GM23338 (cell line): ENCODE measurements around the gene WDR20. TPM values are rescaled to one million over a fixed set of nuclear protein-coding genes. Genes with fewer than 3 reads are reported as not detected.

Experiments
- ATAC-seq: fragments of 200-7000 bp; cut with Tn5 transposase; 3 replicates; pipeline ENCODE4 v1.9.1; 2020
- DNase-seq: peaks from one replicate; pipeline ENCODE4 v3.0.0-alpha.2; 2015; ENCODE audit warnings: low spot score
- H2AFZ ChIP-seq: fragments of 200-600 bp; sonication (generic); 2 replicates; pipeline ENCODE4 v1.8.0; 2016; ENCODE audit warnings: antibody characterized with exemption, mild to moderate bottlenecking, moderate library complexity
- H3F3A ChIP-seq: fragments of 200-600 bp; sonication (generic); replicated peaks from 2 replicates; pipeline ENCODE4 v1.8.0; 2017; ENCODE audit warnings: antibody characterized with exemption, mixed run types, low read depth
- H3K27ac ChIP-seq: fragments of 200-600 bp; sonication (generic); 2 replicates; pipeline ENCODE4 v1.6.1; 2016; ENCODE audit warnings: low read depth
- H3K27me3 ChIP-seq: fragments of 200-600 bp; sonication (generic); 2 replicates; pipeline ENCODE4 v1.8.0; 2016; ENCODE audit warnings: mild to moderate bottlenecking, mixed run types, moderate library complexity; ENCODE audit not compliant: insufficient read depth
- H3K36me3 ChIP-seq: fragments of 200-600 bp; sonication (generic); 2 replicates; pipeline ENCODE4 v1.8.0; 2016; ENCODE audit warnings: mild to moderate bottlenecking; ENCODE audit not compliant: insufficient read depth
- H3K4me1 ChIP-seq: fragments of 200-600 bp; sonication (generic); 2 replicates; pipeline ENCODE4 v1.8.0; 2016; ENCODE audit warnings: mild to moderate bottlenecking, moderate library complexity; ENCODE audit not compliant: insufficient read depth
- H3K4me2 ChIP-seq: fragments of 200-600 bp; sonication (generic); 2 replicates; pipeline ENCODE4 v1.7.1; 2017; ENCODE audit warnings: mixed run types
- H3K4me3 ChIP-seq: fragments of 200-600 bp; sonication (generic); 2 replicates; pipeline ENCODE4 v1.6.1; 2016; ENCODE audit warnings: mixed run types
- H3K79me2 ChIP-seq: fragments of 200-600 bp; sonication (generic); replicated peaks from 2 replicates; pipeline ENCODE4 v1.8.0; 2017; ENCODE audit warnings: mild to moderate bottlenecking; ENCODE audit not compliant: insufficient read depth
- H3K9me2 ChIP-seq: fragments of 200-600 bp; sonication (generic); 2 replicates; pipeline ENCODE4 v1.8.0; 2017; ENCODE audit not compliant: insufficient read depth
- H4K20me1 ChIP-seq: fragments of 200-600 bp; sonication (generic); replicated peaks from 2 replicates; pipeline ENCODE4 v1.8.0; 2017; ENCODE audit warnings: mild to moderate bottlenecking; ENCODE audit not compliant: insufficient read depth
- H3K27ac Mint-ChIP-seq: 2 replicates; pipeline ENCODE4 v1.8.0; 2020; ENCODE audit warnings: inconsistent platforms, mild to moderate bottlenecking, moderate library complexity, mixed read lengths
- H3K27me3 Mint-ChIP-seq: 3 replicates; pipeline ENCODE4 v1.8.0; 2022; ENCODE audit warnings: low read depth, mild to moderate bottlenecking, moderate library complexity, mixed read lengths, inconsistent platforms; ENCODE audit not compliant: insufficient read depth, poor library complexity
- H3K36me3 Mint-ChIP-seq: 3 replicates; pipeline ENCODE4 v1.8.0; 2021; ENCODE audit warnings: low read depth, mild to moderate bottlenecking, inconsistent platforms, moderate library complexity, mixed read lengths
- H3K4me1 Mint-ChIP-seq: 3 replicates; pipeline ENCODE4 v1.8.0; 2020; ENCODE audit warnings: mild to moderate bottlenecking, inconsistent platforms, mixed read lengths
- H3K4me3 Mint-ChIP-seq: 3 replicates; pipeline ENCODE4 v1.8.0; 2021; ENCODE audit warnings: moderate library complexity, mild to moderate bottlenecking, inconsistent platforms, mixed read lengths
- H3K9me3 Mint-ChIP-seq: 3 replicates; pipeline ENCODE4 v1.8.0; 2020; ENCODE audit warnings: moderate library complexity, mild to moderate bottlenecking, inconsistent platforms, mixed read lengths
- CREB1 ChIP-seq: fragments of 250-450 bp; sonication (Bioruptor Pico); IDR thresholded peaks from 2 replicates; pipeline ENCODE4 v1.5.0; 2020; ENCODE audit warnings: low read depth, mild to moderate bottlenecking, moderate library complexity
- CTCF ChIP-seq, 2 experiments: fragments of 200-600 bp in 1 of 2; sonication (generic) in 1 of 2; conservative IDR thresholded peaks; 2 replicates each; pipeline versions ENCODE4 v1.5.1 to v1.6.1; 2016 to 2017; ENCODE audit warnings: antibody characterized with exemption in 2 of 2, low read depth in 2 of 2, mild to moderate bottlenecking in 2 of 2, moderate library complexity in 1 of 2
- EZH2phosphoT487 ChIP-seq: fragments of 200-600 bp; sonication (generic); IDR thresholded peaks from one replicate; pipeline ENCODE4 v1.8.1; 2018; ENCODE audit warnings: antibody characterized with exemption; ENCODE audit not compliant: unreplicated experiment
- JUNB ChIP-seq: IDR thresholded peaks from one replicate; pipeline ENCODE4 v1.6.1; 2016; ENCODE audit warnings: antibody characterized with exemption; ENCODE audit not compliant: unreplicated experiment
- NANOG ChIP-seq: IDR thresholded peaks from 2 replicates; pipeline ENCODE4 v1.6.1; 2016; ENCODE audit warnings: antibody characterized with exemption, borderline replicate concordance
- REST ChIP-seq: IDR thresholded peaks from one replicate; pipeline ENCODE4 v1.6.1; 2018; ENCODE audit warnings: antibody characterized with exemption; ENCODE audit not compliant: unreplicated experiment
- ZNF114 ChIP-seq: fragments of 250-450 bp; sonication (Bioruptor Pico); IDR thresholded peaks from 2 replicates; pipeline ENCODE4 v1.5.0; 2020; ENCODE audit warnings: mild to moderate bottlenecking, moderate library complexity
- polyA plus RNA-seq: library from polyadenylated mRNA; unstranded; fragments of >200 nt; fragmentation: Nextera tagmentation; extraction: Ambion mirVana; gene quantifications from 2 replicates; pipeline ENCODE4 v1.2.1, GENCODE V29; 2016
- total RNA-seq: library from RNA; depleted of rRNA; stranded (reverse); fragments of >200 nt; shearing (Covaris generic); gene quantifications from 2 replicates; pipeline ENCODE4 v1.2.3, GENCODE V29; 2014

The WDR20 gene
- total and polyA plus RNA-seq, 2 experiments from 2014 or later: 17.9 to 21.0 TPM

- peak overlapping the region; percentile 89 for H3K27ac Mint-ChIP-seq
- peak overlapping the region; percentile 89 for H3K4me2 ChIP-seq
- no peak for ATAC-seq
Measured at GRCh38 chr14:102138535-102138934, 1.2 kb upstream of the WDR20 start.

More at GRCh38 chr14:102138535-102138934, 1.2 kb upstream of the WDR20 start:
- Histone ChIP-seq H3K27me3 (no peaks in the 10 kb centered on the region), H2AFZ (peak overlapping the region; percentile 39; the same call in 1 of the 2 replicates), H3K4me3 (peak overlapping the region; percentile 65), H3F3A (peaks cover 6% of the 10 kb centered on the region; the same call in 1 of the 2 replicates), H3K4me1 (peaks cover 29% of the 10 kb centered on the region), H3K9me2 (no peaks in the 10 kb centered on the region), H4K20me1 (peaks cover 17% of the 10 kb centered on the region), H3K27ac (peak overlapping the region; percentile 82; the same call in 1 of the 2 replicates), H3K36me3 (no peaks in the 10 kb centered on the region), H3K79me2 (peaks cover 61% of the 10 kb centered on the region)
- Mint-ChIP-seq H3K4me3 (peak overlapping the region; percentile 95), H3K36me3 (peaks cover 16% of the 10 kb centered on the region), H3K27me3 (peaks cover 10% of the 10 kb centered on the region), H3K4me1 (peaks cover 26% of the 10 kb centered on the region), H3K9me3 (no peaks in the 10 kb centered on the region)
- TF ChIP-seq REST: no peak
- TF ChIP-seq CTCF (conservative IDR thresholded peaks at IDR 0.05; ENCODE audit: low read depth in 2 of 2): no peak
- TF ChIP-seq ZNF114: no peak
- TF ChIP-seq JUNB: no peak
- no peak for TF ChIP-seq EZH2phosphoT487
- no peak for TF ChIP-seq CREB1 (CRISPR knock-in tag)
- no peak for TF ChIP-seq NANOG
- DNase-seq: no peak
